Measurements from ENCODE around the gene BRCA2. TPM values are rescaled to one million over a fixed set of nuclear protein-coding genes. Genes with fewer than 3 reads are reported as not detected.

The BRCA2 gene
- total and polyA plus RNA-seq, 2 experiments from 2014 or later = 28.6 to 38.7 TPM

- Histone ChIP-seq H3K4me3 (no peak overlapping the region), H3F3A (replicated peaks; ENCODE audit: low read depth) (no peaks in the 10 kb centered on the region), H3K4me2 (no peak overlapping the region), H2AFZ (no peak overlapping the region), H4K20me1 (replicated peaks; ENCODE audit: insufficient read depth) (no peaks in the 10 kb centered on the region), H3K36me3 (ENCODE audit: insufficient read depth) (no peaks in the 10 kb centered on the region), H3K27me3 (ENCODE audit: insufficient read depth) (no peaks in the 10 kb centered on the region), H3K27ac (ENCODE audit: low read depth) (no peak overlapping the region), H3K4me1 (ENCODE audit: insufficient read depth) (no peaks in the 10 kb centered on the region; the same call in 1 of the 2 replicates), H3K9me2 (ENCODE audit: insufficient read depth) (no peaks in the 10 kb centered on the region), H3K79me2 (replicated peaks; ENCODE audit: insufficient read depth) (no peaks in the 10 kb centered on the region)
- ATAC-seq = peak; percentile 23
- no peak for DNase-seq (ENCODE audit: low spot score)
- no peak overlapping the region for H3K4me3 Mint-ChIP-seq
- no peaks in the 10 kb centered on the region for H3K9me3 Mint-ChIP-seq
- no peak for TF ChIP-seq REST (IDR thresholded peaks at IDR 0.05; ENCODE audit: unreplicated experiment)
- no peak for TF ChIP-seq NANOG (IDR thresholded peaks at IDR 0.05; ENCODE audit: borderline replicate concordance)
- no peak for TF ChIP-seq CTCF (conservative IDR thresholded peaks at IDR 0.05; ENCODE audit: low read depth in 2 of 2)
- no peak for TF ChIP-seq ZNF331 (CRISPR knock-in tag; IDR thresholded peaks at IDR 0.05; ENCODE audit: low read depth)
- no peak for TF ChIP-seq STAT1 (IDR thresholded peaks at IDR 0.05; ENCODE audit: unreplicated experiment)
- TF ChIP-seq ZNF114 (CRISPR knock-in tag; IDR thresholded peaks at IDR 0.05) = no peak
- TF ChIP-seq ETS1 (IDR thresholded peaks at IDR 0.05) = no peak
- no peak for TF ChIP-seq JUNB (IDR thresholded peaks at IDR 0.05; ENCODE audit: unreplicated experiment)
- H3K36me3 Mint-ChIP-seq (ENCODE audit: low read depth) = no peaks in the 10 kb centered on the region
- H3K27me3 Mint-ChIP-seq (ENCODE audit: insufficient read depth, low read depth, poor library complexity) = peaks cover 2% of the 10 kb centered on the region
- no peak overlapping the region for H3K27ac Mint-ChIP-seq
- peaks cover 2% of the 10 kb centered on the region for H3K4me1 Mint-ChIP-seq
Measured at GRCh38 chr13:32309312-32310133, 5.8 kb upstream of the BRCA2 start.
